ENCODE results near the gene THBS3. TPM values are rescaled to one million over a fixed set of nuclear protein-coding genes. Genes with fewer than 3 reads are reported as not detected.
A peak's percentile ranks its signal among the peaks of the same experiment; 100 is the strongest.

THBS3 gene
- total and polyA plus RNA-seq, 9 of the 15 experiments (the other 6 are each of a cell fraction or from before 2014, with no cell fraction given) = 0.59 to 8.3 (median 3.2) TPM

DNA sequence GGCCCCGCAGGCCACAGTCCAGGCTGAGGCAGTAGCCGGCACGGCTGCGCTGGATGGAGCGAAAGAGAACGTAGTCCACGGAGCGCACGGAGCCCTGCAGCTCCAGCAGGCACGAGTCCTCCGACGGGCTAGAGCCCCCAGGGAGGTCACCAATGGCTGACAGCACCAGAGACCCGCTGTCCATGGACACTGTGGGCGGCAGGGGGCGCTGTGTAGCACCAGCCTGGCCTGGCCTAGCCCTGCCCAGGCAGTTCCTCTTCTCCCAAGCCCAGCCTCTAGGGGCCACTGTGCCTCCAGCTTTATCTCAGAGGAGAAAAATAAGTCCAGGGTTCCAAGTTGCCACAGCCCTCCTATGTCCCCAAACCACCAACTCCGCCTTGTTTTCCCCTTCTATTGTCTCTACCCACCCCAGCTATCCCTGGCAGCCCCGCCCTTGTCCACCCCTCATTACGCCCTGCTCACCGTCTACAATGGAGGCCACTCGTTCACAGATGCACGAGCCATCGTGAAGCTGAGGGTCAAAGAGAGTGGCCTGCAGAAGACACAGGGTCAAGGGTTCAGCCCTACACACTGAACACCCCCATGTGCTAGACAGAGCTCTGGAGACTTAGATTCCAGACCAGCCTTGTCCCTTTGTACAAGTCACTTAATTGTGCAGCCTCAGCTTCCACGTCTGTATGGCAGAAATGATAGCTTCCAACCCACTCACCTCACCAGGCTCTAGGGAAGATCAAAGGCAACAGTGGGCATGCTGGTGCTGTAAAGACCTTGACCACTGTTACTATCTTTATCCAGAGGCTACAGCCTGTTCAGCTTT lies 43.1 kb upstream of the THBS3 start (continued):
- TF ChIP-seq, protein P1, sequence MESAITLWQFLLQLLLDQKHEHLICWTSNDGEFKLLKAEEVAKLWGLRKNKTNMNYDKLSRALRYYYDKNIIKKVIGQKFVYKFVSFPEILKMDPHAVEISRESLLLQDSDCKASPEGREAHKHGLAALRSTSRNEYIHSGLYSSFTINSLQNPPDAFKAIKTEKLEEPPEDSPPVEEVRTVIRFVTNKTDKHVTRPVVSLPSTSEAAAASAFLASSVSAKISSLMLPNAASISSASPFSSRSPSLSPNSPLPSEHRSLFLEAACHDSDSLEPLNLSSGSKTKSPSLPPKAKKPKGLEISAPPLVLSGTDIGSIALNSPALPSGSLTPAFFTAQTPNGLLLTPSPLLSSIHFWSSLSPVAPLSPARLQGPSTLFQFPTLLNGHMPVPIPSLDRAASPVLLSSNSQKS (CRISPR knock-in tag; IDR thresholded peaks at IDR 0.05) = no peak
- TF ChIP-seq FOXK2 (conservative IDR thresholded peaks at IDR 0.05 in 1 of 2, IDR thresholded peaks at IDR 0.05 in 1 of 2; ENCODE audit: low read depth in 2 of 2) = 0 out of 4 replicates have a peak, but pooled peaks of 1 of the 2 experiments have one; percentile 45
- no peak for TF ChIP-seq CSDE1 (IDR thresholded peaks at IDR 0.05)
- TF ChIP-seq, protein P2, sequence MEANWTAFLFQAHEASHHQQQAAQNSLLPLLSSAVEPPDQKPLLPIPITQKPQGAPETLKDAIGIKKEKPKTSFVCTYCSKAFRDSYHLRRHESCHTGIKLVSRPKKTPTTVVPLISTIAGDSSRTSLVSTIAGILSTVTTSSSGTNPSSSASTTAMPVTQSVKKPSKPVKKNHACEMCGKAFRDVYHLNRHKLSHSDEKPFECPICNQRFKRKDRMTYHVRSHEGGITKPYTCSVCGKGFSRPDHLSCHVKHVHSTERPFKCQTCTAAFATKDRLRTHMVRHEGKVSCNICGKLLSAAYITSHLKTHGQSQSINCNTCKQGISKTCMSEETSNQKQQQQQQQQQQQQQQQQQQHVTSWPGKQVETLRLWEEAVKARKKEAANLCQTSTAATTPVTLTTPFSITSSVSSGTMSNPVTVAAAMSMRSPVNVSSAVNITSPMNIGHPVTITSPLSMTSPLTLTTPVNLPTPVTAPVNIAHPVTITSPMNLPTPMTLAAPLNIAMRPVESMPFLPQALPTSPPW (CRISPR knock-in tag; IDR thresholded peaks at IDR 0.05) = peak; percentile 51; the same call in 1 of the 2 replicates
- 0 out of 4 replicates have a peak, but pooled peaks of 1 of the 2 experiments have one; percentile 38 for TF ChIP-seq HDAC1 (IDR thresholded peaks at IDR 0.05)
- TF ChIP-seq SPI1 (IDR thresholded peaks at IDR 0.05; ENCODE audit: borderline replicate concordance, low read depth, low read length) = peak; percentile 99
- TF ChIP-seq, protein P3, sequence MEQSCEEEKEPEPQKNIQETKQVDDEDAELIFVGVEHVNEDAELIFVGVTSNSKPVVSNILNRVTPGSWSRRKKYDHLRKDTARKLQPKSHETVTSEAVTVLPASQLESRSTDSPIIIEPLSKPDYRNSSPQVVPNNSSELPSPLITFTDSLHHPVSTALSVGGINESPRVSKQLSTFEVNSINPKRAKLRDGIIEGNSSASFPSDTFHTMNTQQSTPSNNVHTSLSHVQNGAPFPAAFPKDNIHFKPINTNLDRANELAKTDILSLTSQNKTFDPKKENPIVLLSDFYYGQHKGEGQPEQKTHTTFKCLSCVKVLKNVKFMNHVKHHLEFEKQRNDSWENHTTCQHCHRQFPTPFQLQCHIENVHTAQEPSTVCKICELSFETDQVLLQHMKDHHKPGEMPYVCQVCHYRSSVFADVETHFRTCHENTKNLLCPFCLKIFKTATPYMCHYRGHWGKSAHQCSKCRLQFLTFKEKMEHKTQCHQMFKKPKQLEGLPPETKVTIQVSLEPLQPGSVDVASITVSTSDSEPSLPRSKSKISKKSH (CRISPR knock-in tag; IDR thresholded peaks at IDR 0.05) = no peak
- TF ChIP-seq ZNF583 (CRISPR knock-in tag; IDR thresholded peaks at IDR 0.05) = no peak
- TF ChIP-seq, protein P4, sequence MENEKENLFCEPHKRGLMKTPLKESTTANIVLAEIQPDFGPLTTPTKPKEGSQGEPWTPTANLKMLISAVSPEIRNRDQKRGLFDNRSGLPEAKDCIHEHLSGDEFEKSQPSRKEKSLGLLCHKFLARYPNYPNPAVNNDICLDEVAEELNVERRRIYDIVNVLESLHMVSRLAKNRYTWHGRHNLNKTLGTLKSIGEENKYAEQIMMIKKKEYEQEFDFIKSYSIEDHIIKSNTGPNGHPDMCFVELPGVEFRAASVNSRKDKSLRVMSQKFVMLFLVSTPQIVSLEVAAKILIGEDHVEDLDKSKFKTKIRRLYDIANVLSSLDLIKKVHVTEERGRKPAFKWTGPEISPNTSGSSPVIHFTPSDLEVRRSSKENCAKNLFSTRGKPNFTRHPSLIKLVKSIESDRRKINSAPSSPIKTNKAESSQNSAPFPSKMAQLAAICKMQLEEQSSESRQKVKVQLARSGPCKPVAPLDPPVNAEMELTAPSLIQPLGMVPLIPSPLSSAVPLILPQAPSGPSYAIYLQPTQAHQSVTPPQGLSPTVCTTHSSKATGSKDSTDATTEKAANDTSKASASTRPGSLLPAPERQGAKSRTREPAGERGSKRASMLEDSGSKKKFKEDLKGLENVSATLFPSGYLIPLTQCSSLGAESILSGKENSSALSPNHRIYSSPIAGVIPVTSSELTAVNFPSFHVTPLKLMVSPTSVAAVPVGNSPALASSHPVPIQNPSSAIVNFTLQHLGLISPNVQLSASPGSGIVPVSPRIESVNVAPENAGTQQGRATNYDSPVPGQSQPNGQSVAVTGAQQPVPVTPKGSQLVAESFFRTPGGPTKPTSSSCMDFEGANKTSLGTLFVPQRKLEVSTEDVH (IDR thresholded peaks at IDR 0.05; ENCODE audit: low read depth, partially characterized antibody) = peak; percentile 59
- no peak for TF ChIP-seq ZNF175 (CRISPR knock-in tag; IDR thresholded peaks at IDR 0.05; ENCODE audit: low read depth)
- TF ChIP-seq, protein P5, sequence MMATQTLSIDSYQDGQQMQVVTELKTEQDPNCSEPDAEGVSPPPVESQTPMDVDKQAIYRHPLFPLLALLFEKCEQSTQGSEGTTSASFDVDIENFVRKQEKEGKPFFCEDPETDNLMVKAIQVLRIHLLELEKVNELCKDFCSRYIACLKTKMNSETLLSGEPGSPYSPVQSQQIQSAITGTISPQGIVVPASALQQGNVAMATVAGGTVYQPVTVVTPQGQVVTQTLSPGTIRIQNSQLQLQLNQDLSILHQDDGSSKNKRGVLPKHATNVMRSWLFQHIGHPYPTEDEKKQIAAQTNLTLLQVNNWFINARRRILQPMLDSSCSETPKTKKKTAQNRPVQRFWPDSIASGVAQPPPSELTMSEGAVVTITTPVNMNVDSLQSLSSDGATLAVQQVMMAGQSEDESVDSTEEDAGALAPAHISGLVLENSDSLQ (IDR thresholded peaks at IDR 0.05) = 0 out of 2 replicates have a peak, but pooled peaks have one; percentile 9
- no peak for TF ChIP-seq NUFIP1 (IDR thresholded peaks at IDR 0.05; ENCODE audit: partially characterized antibody)
- peak; percentile 87; the same call in 1 of the 2 replicates for TF ChIP-seq RB1 (IDR thresholded peaks at IDR 0.05; ENCODE audit: low read depth)
- no peak for TF ChIP-seq TGIF2 (CRISPR knock-in tag; IDR thresholded peaks at IDR 0.05)
- peak; percentile 80 for TF ChIP-seq CTBP1 (IDR thresholded peaks at IDR 0.05; ENCODE audit: borderline replicate concordance)
- peak; percentile 45 to 56; a peak in 2 of 4 replicates for TF ChIP-seq TBL1XR1 (IDR thresholded peaks at IDR 0.05; ENCODE audit: low read length in 2 of 2)
- peak; percentile 93 for TF ChIP-seq STAG1 (CRISPR knock-in tag; IDR thresholded peaks at IDR 0.05; ENCODE audit: borderline replicate concordance)
- no peak for TF ChIP-seq ZSCAN32 (CRISPR knock-in tag; IDR thresholded peaks at IDR 0.05)
- TF ChIP-seq ZNF324 (CRISPR knock-in tag; IDR thresholded peaks at IDR 0.05) = no peak
